HCT116 (cell line): ENCODE results near the gene WDR45B. TPM values are rescaled to one million over a fixed set of nuclear protein-coding genes. Genes with fewer than 3 reads are reported as not detected.

Experiments
- ATAC-seq: fragments of 200-7000 bp; cut with Tn5 transposase; 2 replicates; pipeline ENCODE4 v1.9.1; 2020; ENCODE audit warnings: mild to moderate bottlenecking, moderate library complexity
- BruUV-seq: library from RNA; stranded (reverse); fragments of 400-500 nt; replicated peaks from 2 replicates; lab custom pipeline; 2021; lab: Mats Ljungman, UMichigan
- CTCF ChIA-PET: fragments of 300-600 bp; sonication (Branson Sonifier 250); formaldehyde crosslinking; loops from one replicate; lab custom pipeline; 2021; ENCODE audit warnings: antibody characterized with exemption; lab: Charles Lee
- POLR2A ChIA-PET: fragments of 300-600, 350-600 bp; sonication (Branson Sonifier 250); formaldehyde crosslinking; loops from one replicate; lab custom pipeline; 2021; ENCODE audit warnings: antibody characterized with exemption; lab: Charles Lee
- RAD21 ChIA-PET, 2 experiments: fragments of 300-600 bp; sonication (Branson Sonifier 250); formaldehyde crosslinking; loops; one replicate each; lab custom pipeline; 2023; ENCODE audit warnings: low total read pairs in 2 of 2; ENCODE audit not compliant: uncharacterized antibody in 2 of 2, unreplicated experiment in 2 of 2, low non-redundant PET in 1 of 2; lab: Charles Lee
- DNase-seq: peaks from one replicate; pipeline ENCODE4 v3.0.0-alpha.2; 2010; ENCODE audit warnings: low read depth, low spot score
- H2AFZ ChIP-seq: fragments of 200-600 bp; shearing (Covaris generic), sonication (generic); 2 replicates; pipeline ENCODE4 v1.6.1; 2017; ENCODE audit warnings: low read depth, mixed run types, mixed read lengths, antibody characterized with exemption, low read length; ENCODE audit not compliant: poor library complexity, severe bottlenecking
- H3K27ac ChIP-seq: 2 replicates; pipeline ENCODE4 v1.5.1; 2012; ENCODE audit warnings: low read depth, low read length
- H3K27me3 ChIP-seq: fragments of 200-600 bp; sonication (generic); 2 replicates; pipeline ENCODE4 v1.6.1; 2016; ENCODE audit warnings: mixed run types, low read length, mixed read lengths; ENCODE audit not compliant: insufficient read depth
- H3K36me3 ChIP-seq, 2 experiments: fragments of 200-500 bp in 1 of 2; fragments of 200-600 bp in 1 of 2; sonication (Bioruptor generic) in 1 of 2; sonication (generic) in 1 of 2; 2 replicates each; pipeline versions ENCODE4 v1.5.1 to v1.6.1; 2014 to 2016; ENCODE audit warnings: low read length in 2 of 2, inconsistent platforms in 1 of 2, mixed read lengths in 1 of 2, mixed run types in 1 of 2; ENCODE audit not compliant: insufficient read depth in 2 of 2, control insufficient read depth in 1 of 2
- H3K4me1 ChIP-seq, 2 experiments: fragments of 200-600 bp in 1 of 2; sonication (generic) in 1 of 2; 2 replicates each; pipeline versions ENCODE4 v1.5.1 to v1.6.1; 2012 to 2017; ENCODE audit warnings: low read length in 2 of 2, inconsistent platforms in 1 of 2, mild to moderate bottlenecking in 1 of 2, mixed read lengths in 1 of 2, mixed run types in 1 of 2, moderate library complexity in 1 of 2; ENCODE audit not compliant: insufficient read depth in 2 of 2, control insufficient read depth in 1 of 2
- H3K4me2 ChIP-seq: fragments of 200-600 bp; sonication (generic); 2 replicates; pipeline ENCODE4 v1.6.1; 2017; ENCODE audit warnings: mixed run types, low read length, mixed read lengths
- H3K4me3 ChIP-seq, 2 experiments: fragments of 200-600 bp in 1 of 2; sonication (generic) in 1 of 2; replicated peaks in 1 of 2; 2 replicates each; pipeline ENCODE4 v1.5.1; 2011 to 2016; ENCODE audit warnings: low read length in 2 of 2, control low read depth in 1 of 2, low read depth in 1 of 2, mild to moderate bottlenecking in 1 of 2, mixed read lengths in 1 of 2, mixed run types in 1 of 2
- H3K79me2 ChIP-seq: fragments of 200-600 bp; sonication (generic); 2 replicates; pipeline ENCODE4 v1.6.1; 2017; ENCODE audit warnings: mild to moderate bottlenecking, mixed run types, low read length, moderate library complexity, mixed read lengths; ENCODE audit not compliant: insufficient read depth
- H3K9ac ChIP-seq: fragments of 200-600 bp; sonication (generic); 2 replicates; pipeline ENCODE4 v1.6.1; 2016; ENCODE audit warnings: low read length, mixed read lengths
- H3K9me2 ChIP-seq: fragments of 200-600 bp; sonication (generic), shearing (Covaris generic); 2 replicates; pipeline ENCODE4 v1.6.1; 2017; ENCODE audit warnings: mixed run types, mild to moderate bottlenecking, moderate library complexity; ENCODE audit not compliant: insufficient read depth
- H3K9me3 ChIP-seq, 2 experiments: fragments of 200-500 bp in 1 of 2; fragments of 200-600 bp in 1 of 2; sonication (Bioruptor generic) in 1 of 2; sonication (generic) in 1 of 2; 2 replicates each; pipeline ENCODE4 v1.6.1; 2014 to 2017; ENCODE audit warnings: low read length in 2 of 2, mixed read lengths in 2 of 2, inconsistent platforms in 1 of 2, low read depth in 1 of 2, mild to moderate bottlenecking in 1 of 2, mixed run types in 1 of 2, moderate library complexity in 1 of 2; ENCODE audit not compliant: control insufficient read depth in 1 of 2, insufficient read depth in 1 of 2
- H4K20me1 ChIP-seq: fragments of 200-600 bp; sonication (generic), shearing (Covaris generic); 2 replicates; pipeline ENCODE4 v1.6.1; 2017; ENCODE audit warnings: mixed run types, mild to moderate bottlenecking, moderate library complexity; ENCODE audit not compliant: insufficient read depth
- CBX3 ChIP-seq: IDR thresholded peaks from 2 replicates; pipeline ENCODE4 v1.6.1; 2012; ENCODE audit warnings: low read depth
- CEBPB ChIP-seq: IDR thresholded peaks from 2 replicates; pipeline ENCODE4 v1.6.1; 2012; ENCODE audit warnings: low read depth
- EGR1 ChIP-seq: IDR thresholded peaks from 2 replicates; pipeline ENCODE4 v1.6.1; 2012; ENCODE audit warnings: low read depth
- ELF1 ChIP-seq: IDR thresholded peaks from 2 replicates; pipeline ENCODE4 v1.6.1; 2012; ENCODE audit warnings: low read depth, borderline replicate concordance
- EZH2 ChIP-seq: fragments of 200-600 bp; sonication (generic); IDR thresholded peaks from 2 replicates; pipeline ENCODE4 v1.6.1; 2017; ENCODE audit warnings: antibody characterized with exemption, mixed run types
- FOSL1 ChIP-seq: IDR thresholded peaks from 2 replicates; pipeline ENCODE4 v1.6.1; 2012; ENCODE audit warnings: low read depth
- JUND ChIP-seq: IDR thresholded peaks from 2 replicates; pipeline ENCODE4 v1.6.1; 2012
- POLR2A ChIP-seq: IDR thresholded peaks from 2 replicates; pipeline ENCODE4 v1.7.0; 2011; ENCODE audit warnings: borderline replicate concordance; ENCODE audit not compliant: insufficient read depth, insufficient read length; ENCODE audit errors: extremely low read depth
- POLR2AphosphoS5 ChIP-seq: IDR thresholded peaks from 2 replicates; pipeline ENCODE4 v1.6.1; 2011; ENCODE audit warnings: mild to moderate bottlenecking, low read depth, low read length, moderate library complexity
- RAD21 ChIP-seq: IDR thresholded peaks from 2 replicates; pipeline ENCODE4 v1.6.1; 2012; ENCODE audit warnings: low read depth, mild to moderate bottlenecking
- SIN3A ChIP-seq: IDR thresholded peaks from 2 replicates; pipeline ENCODE4 v1.6.1; 2012; ENCODE audit warnings: low read depth
- SP1 ChIP-seq: IDR thresholded peaks from 2 replicates; pipeline ENCODE4 v1.6.1; 2012; ENCODE audit warnings: low read depth
- SRF ChIP-seq: IDR thresholded peaks from 2 replicates; pipeline ENCODE4 v1.6.1; 2012; ENCODE audit warnings: low read depth
- TCF7L2 ChIP-seq: IDR thresholded peaks from 2 replicates; pipeline ENCODE4 v1.7.0; 2011; ENCODE audit warnings: borderline replicate concordance, inconsistent platforms; ENCODE audit not compliant: insufficient read depth, insufficient read length; ENCODE audit errors: extremely low read depth
- ZFX ChIP-seq: fragments of 450-650 bp; IDR thresholded peaks from 2 replicates; pipeline ENCODE4 v1.6.1; 2017
- ZNF274 ChIP-seq: fragments of 200-500 bp; sonication (Bioruptor generic); IDR thresholded peaks from 2 replicates; pipeline ENCODE4 v1.6.1; 2014; ENCODE audit warnings: mild to moderate bottlenecking, low read depth, low read length, inconsistent platforms
- intact Hi-C: fragments of 100-400 bp; cut with micrococcal nuclease; formaldehyde crosslinking; loops from 2 replicates; pipeline ENCODE4 v1.10.0; 2022
- total RNA-seq: library from RNA; stranded (reverse); gene quantifications from one replicate; pipeline ENCODE4 v1.2.1, GENCODE V29; 2021; ENCODE audit not compliant: unreplicated experiment
- TF ChIP-seq, protein P1 (sequence below): IDR thresholded peaks from 2 replicates; pipeline ENCODE4 v1.6.1; 2012
- TF ChIP-seq, protein P2 (sequence below), 3 experiments: fragments of 200-600 bp in 1 of 3; sonication (generic) in 1 of 3; IDR thresholded peaks in 2 of 3; conservative IDR thresholded peaks in 1 of 3; 2 replicates each; pipeline ENCODE4 v1.5.1; 2012 to 2017; ENCODE audit warnings: low read depth in 2 of 3, low read length in 2 of 3, antibody characterized with exemption in 1 of 3, borderline replicate concordance in 1 of 3, control low read depth in 1 of 3, mild to moderate bottlenecking in 1 of 3, mixed read lengths in 1 of 3, mixed run types in 1 of 3, moderate library complexity in 1 of 3; ENCODE audit not compliant: insufficient read depth in 1 of 3
- TF ChIP-seq, protein P3 (sequence below): IDR thresholded peaks from 2 replicates; pipeline ENCODE4 v1.6.1; 2012
- TF ChIP-seq, protein P4 (sequence below): IDR thresholded peaks from 2 replicates; pipeline ENCODE4 v1.6.1; 2012; ENCODE audit warnings: low read depth

WDR45B gene
- total RNA-seq, 1 experiment from 2014 or later, result 117 TPM

DNA sequence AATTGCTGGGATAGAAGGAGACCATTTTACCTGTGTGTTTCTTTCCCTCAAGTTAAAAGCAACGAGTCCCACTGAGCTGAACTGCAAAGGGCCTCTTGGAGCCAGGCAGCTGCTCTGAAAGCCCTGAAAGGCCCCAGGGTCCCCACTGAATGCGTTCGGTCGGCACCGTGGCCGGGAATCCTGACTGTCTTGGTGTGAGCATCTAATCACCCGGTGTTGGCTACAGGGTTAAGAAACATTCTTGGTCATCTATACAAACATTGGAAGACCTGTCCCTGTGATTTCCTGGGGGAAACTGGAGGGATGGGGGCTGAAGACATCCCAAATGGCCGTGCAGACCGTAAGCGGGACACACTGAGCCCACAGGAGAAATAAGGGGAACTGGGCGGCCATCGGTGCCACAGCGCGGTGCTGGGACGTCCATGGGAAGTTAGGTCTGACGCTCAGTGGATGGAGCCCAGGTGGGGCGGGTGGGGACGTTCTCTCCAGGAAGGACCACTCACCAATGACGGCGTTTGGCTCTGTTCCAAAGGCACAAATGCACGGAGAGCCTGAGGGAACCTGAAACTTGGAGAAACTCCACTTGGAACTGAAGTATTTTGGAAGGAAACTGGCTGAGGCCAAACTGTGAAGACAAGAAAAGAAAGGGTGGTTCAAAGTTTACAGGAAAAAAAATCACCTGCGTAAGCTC is 32.1 kb downstream of the WDR45B start:
- DNase-seq (no peak), ATAC-seq (no peak)
- H3K9me2 ChIP-seq, result no peaks in the 10 kb centered on the region
- H3K79me2 ChIP-seq, result peaks cover 27% of the 10 kb centered on the region
- no peak overlapping the region for H3K9ac ChIP-seq
- H3K4me3 ChIP-seq, result no peak overlapping the region
- H3K27me3 ChIP-seq, result no peaks in the 10 kb centered on the region
- ChIA-PET POLR2A (no interaction called here), RAD21 (no interaction called here), CTCF (no interaction called here)
- H3K4me2 ChIP-seq, result no peak overlapping the region
- no peaks in the 10 kb centered on the region for H3K4me1 ChIP-seq
- intact Hi-C loops, result no loop called here
- TF ChIP-seq ELF1 (no peak), FOSL1 (no peak), CBX3 (no peak), CEBPB (no peak), SRF (no peak), RAD21 (no peak), POLR2AphosphoS5 (no peak), SIN3A (no peak), EZH2 (no peak), POLR2A (no peak), ZFX (no peak), ZNF274 (no peak), EGR1 (no peak), TCF7L2 (no peak), JUND (no peak), SP1 (no peak)
- TF ChIP-seq, protein P1, sequence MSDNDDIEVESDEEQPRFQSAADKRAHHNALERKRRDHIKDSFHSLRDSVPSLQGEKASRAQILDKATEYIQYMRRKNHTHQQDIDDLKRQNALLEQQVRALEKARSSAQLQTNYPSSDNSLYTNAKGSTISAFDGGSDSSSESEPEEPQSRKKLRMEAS, result no peak
- TF ChIP-seq, protein P2, sequence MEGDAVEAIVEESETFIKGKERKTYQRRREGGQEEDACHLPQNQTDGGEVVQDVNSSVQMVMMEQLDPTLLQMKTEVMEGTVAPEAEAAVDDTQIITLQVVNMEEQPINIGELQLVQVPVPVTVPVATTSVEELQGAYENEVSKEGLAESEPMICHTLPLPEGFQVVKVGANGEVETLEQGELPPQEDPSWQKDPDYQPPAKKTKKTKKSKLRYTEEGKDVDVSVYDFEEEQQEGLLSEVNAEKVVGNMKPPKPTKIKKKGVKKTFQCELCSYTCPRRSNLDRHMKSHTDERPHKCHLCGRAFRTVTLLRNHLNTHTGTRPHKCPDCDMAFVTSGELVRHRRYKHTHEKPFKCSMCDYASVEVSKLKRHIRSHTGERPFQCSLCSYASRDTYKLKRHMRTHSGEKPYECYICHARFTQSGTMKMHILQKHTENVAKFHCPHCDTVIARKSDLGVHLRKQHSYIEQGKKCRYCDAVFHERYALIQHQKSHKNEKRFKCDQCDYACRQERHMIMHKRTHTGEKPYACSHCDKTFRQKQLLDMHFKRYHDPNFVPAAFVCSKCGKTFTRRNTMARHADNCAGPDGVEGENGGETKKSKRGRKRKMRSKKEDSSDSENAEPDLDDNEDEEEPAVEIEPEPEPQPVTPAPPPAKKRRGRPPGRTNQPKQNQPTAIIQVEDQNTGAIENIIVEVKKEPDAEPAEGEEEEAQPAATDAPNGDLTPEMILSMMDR (IDR thresholded peaks at IDR 0.05 in 2 of 3, conservative IDR thresholded peaks at IDR 0.05 in 1 of 3; ENCODE audit: borderline replicate concordance in 1 of 3, insufficient read depth in 1 of 3, low read depth in 2 of 3, low read length in 2 of 3), result no peak
- TF ChIP-seq, protein P3, sequence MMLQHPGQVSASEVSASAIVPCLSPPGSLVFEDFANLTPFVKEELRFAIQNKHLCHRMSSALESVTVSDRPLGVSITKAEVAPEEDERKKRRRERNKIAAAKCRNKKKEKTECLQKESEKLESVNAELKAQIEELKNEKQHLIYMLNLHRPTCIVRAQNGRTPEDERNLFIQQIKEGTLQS, result no peak
- TF ChIP-seq, protein P4, sequence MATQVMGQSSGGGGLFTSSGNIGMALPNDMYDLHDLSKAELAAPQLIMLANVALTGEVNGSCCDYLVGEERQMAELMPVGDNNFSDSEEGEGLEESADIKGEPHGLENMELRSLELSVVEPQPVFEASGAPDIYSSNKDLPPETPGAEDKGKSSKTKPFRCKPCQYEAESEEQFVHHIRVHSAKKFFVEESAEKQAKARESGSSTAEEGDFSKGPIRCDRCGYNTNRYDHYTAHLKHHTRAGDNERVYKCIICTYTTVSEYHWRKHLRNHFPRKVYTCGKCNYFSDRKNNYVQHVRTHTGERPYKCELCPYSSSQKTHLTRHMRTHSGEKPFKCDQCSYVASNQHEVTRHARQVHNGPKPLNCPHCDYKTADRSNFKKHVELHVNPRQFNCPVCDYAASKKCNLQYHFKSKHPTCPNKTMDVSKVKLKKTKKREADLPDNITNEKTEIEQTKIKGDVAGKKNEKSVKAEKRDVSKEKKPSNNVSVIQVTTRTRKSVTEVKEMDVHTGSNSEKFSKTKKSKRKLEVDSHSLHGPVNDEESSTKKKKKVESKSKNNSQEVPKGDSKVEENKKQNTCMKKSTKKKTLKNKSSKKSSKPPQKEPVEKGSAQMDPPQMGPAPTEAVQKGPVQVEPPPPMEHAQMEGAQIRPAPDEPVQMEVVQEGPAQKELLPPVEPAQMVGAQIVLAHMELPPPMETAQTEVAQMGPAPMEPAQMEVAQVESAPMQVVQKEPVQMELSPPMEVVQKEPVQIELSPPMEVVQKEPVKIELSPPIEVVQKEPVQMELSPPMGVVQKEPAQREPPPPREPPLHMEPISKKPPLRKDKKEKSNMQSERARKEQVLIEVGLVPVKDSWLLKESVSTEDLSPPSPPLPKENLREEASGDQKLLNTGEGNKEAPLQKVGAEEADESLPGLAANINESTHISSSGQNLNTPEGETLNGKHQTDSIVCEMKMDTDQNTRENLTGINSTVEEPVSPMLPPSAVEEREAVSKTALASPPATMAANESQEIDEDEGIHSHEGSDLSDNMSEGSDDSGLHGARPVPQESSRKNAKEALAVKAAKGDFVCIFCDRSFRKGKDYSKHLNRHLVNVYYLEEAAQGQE, result no peak
- 0 out of 2 replicates have a peak, but pooled peaks cover under 1% of the 10 kb centered on the region for H4K20me1 ChIP-seq
- peaks cover 55 to 58% of the 10 kb centered on the region in 2 experiments for H3K36me3 ChIP-seq
- no peak overlapping the region for H2AFZ ChIP-seq
- BruUV-seq, result no TSS peak
- no peaks in the 10 kb centered on the region for H3K9me3 ChIP-seq
- H3K27ac ChIP-seq, result no peak overlapping the region
